Upper lobe of left lung (tissue), 6 donors: ENCODE data around the gene SOX14. TPM values are rescaled to one million over a fixed set of nuclear protein-coding genes. Genes with fewer than 3 reads are reported as not detected.

ENCODE experiments used
- ATAC-seq, 2 donors: fragments of 200-7000 bp; cut with Tn5 transposase; one replicate each; pipeline ENCODE4 v1.9.1; 2022; ENCODE audit warnings: mild to moderate bottlenecking in 2 of 2, moderate library complexity in 2 of 2; ENCODE audit not compliant: low FRiP score in 2 of 2
- DNase-seq, 2 donors: peaks; one replicate each; pipeline ENCODE4 v3.0.0-alpha.2; 2019 to 2020
- H3K27ac ChIP-seq, 4 donors: fragments of 200-600 bp; sonication (generic); one replicate each; pipeline ENCODE4 v1.5.1; 2016 to 2019
- H3K27me3 ChIP-seq, 4 donors: fragments of 200-600 bp; sonication (generic); one replicate each; pipeline ENCODE4 v1.5.1; 2017 to 2019
- H3K36me3 ChIP-seq, 4 donors: fragments of 200-600 bp; sonication (generic); one replicate each; pipeline ENCODE4 v1.5.1; 2016 to 2019
- H3K4me1 ChIP-seq, 4 donors: fragments of 200-600 bp; sonication (generic); one replicate each; pipeline ENCODE4 v1.5.1; 2018 to 2019
- H3K4me3 ChIP-seq, 4 donors: fragments of 200-600 bp; sonication (generic); one replicate each; pipeline ENCODE4 v1.5.1; 2017 to 2019; ENCODE audit warnings: mild to moderate bottlenecking in 2 of 4, moderate library complexity in 1 of 4
- H3K9me3 ChIP-seq, 4 donors: fragments of 200-600 bp; sonication (generic); one replicate each; pipeline ENCODE4 v1.5.1; 2018 to 2019
- CTCF ChIP-seq, 6 experiments: fragments of 450-650 bp in 4 of 6; fragments of 200-600 bp in 2 of 6; sonication (generic) in 2 of 6; IDR thresholded peaks; one replicate each; pipeline ENCODE4 v1.5.1; 2016 to 2019; ENCODE audit warnings: antibody characterized with exemption in 6 of 6
- EP300 ChIP-seq, 4 donors: sonication (generic); formaldehyde crosslinking; IDR thresholded peaks; one replicate each; pipeline ENCODE4 v1.5.1; 2017; ENCODE audit warnings: antibody characterized with exemption in 4 of 4, control low read depth in 2 of 4
- POLR2A ChIP-seq, 4 donors: fragments of 450-650 bp; IDR thresholded peaks; one replicate each; pipeline ENCODE4 v1.5.1; 2016 to 2017; ENCODE audit warnings: antibody characterized with exemption in 4 of 4, mild to moderate bottlenecking in 2 of 4
- POLR2AphosphoS5 ChIP-seq, 2 donors: sonication (generic); formaldehyde crosslinking; IDR thresholded peaks; one replicate each; pipeline ENCODE4 v1.5.1; 2017; ENCODE audit warnings: antibody characterized with exemption in 2 of 2
- WGBS, 2 donors: methylation state at CpG; one replicate each; pipeline ENCODE4 v1.1.5; 2017 to 2018; 5-methylcytosine and 5-hydroxymethylcytosine counted together
- total RNA-seq, 6 donors: library from RNA; depleted of rRNA in 4 of 6; stranded (reverse); fragments of >200 nt in 4 of 6; gene quantifications; one replicate each; pipeline versions ENCODE4 v1.1.0 to v1.2.1, GENCODE V29; 2016 to 2021
- donor health status: DM: no; HTN: no; CAD: no; lungs with moderate emphysema.
- donor health status: DM: no; HTN: yes; CAD: no; lungs with severe emphysema.

The SOX14 gene
- total RNA-seq, 6 donors from 2014 or later: 0.14 TPM; not detected in 5

DNA sequence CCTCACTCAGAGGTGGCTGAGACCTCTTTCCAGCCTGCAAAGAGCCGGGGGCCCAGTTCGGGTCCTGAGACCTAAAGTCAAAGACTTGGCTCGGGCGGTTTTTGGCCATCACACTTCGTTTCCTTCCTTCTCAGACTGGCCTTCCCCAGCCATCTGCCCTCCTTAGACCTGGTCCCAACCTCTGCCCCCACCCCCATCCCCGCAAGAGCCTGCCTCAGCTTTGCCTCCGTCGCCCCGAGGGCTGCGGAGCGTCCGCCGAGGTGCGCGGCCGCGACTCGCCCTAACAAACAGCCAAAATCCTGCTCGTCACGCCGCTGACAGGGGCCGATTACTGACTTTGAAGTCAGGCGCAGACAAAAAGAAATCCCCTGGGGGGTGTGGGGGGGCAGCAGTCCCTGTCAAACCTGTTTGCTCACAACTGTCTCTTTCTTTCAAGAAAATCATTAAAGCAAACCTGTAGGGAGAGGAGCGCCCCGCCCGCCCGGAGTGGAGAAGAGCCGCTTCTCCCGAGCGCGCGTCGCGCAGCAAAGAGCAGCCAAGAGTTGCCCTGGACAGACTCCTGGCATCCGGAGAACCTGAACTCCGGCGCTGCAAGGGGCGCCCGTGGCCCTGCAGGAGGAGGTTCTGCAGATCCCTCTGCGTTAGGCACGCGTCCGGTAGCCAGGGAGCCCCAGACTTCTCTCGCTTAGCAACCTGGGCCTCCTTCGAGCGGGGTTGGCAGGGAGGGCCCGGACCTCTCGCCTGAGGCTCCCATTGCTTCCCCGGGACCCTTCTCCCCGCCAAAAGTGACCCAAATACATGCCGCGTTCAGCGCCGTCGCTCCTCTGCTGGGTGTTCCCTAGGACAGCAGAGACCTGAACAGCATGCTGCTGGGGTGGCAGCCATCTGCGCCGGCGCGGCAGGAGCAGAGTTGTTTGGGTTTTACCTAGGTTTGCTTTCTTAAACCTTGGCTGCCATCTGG lies 4.5 kb downstream of the SOX14 start:
- 2 to 4% methylated on average over 13 to 54 of the region's 59 CpGs for WGBS, 2 donors
- peak overlapping the region in 3 of 4 donors; percentile 28 to 46 (median 42) for H3K4me3 ChIP-seq
- H3K36me3 ChIP-seq: no peaks in the 10 kb centered on the region
- ATAC-seq: no peak
- H3K4me1 ChIP-seq: peaks cover 36 to 65% (median 44%) of the 10 kb centered on the region in 4 donors
- DNase-seq: peak in 1 of 2 donors; percentile 81
- H3K9me3 ChIP-seq: no peaks in the 10 kb centered on the region
- H3K27ac ChIP-seq: no peak overlapping the region
- peaks cover 0 to 77% (median 43%) of the 10 kb centered on the region in 4 donors for H3K27me3 ChIP-seq
- no peak for TF ChIP-seq CTCF (IDR thresholded peaks at IDR 0.05)
- no peak for TF ChIP-seq POLR2A (IDR thresholded peaks at IDR 0.05)
- no peak for TF ChIP-seq EP300 (IDR thresholded peaks at IDR 0.05)
- TF ChIP-seq POLR2AphosphoS5 (IDR thresholded peaks at IDR 0.05): no peak

DNA sequence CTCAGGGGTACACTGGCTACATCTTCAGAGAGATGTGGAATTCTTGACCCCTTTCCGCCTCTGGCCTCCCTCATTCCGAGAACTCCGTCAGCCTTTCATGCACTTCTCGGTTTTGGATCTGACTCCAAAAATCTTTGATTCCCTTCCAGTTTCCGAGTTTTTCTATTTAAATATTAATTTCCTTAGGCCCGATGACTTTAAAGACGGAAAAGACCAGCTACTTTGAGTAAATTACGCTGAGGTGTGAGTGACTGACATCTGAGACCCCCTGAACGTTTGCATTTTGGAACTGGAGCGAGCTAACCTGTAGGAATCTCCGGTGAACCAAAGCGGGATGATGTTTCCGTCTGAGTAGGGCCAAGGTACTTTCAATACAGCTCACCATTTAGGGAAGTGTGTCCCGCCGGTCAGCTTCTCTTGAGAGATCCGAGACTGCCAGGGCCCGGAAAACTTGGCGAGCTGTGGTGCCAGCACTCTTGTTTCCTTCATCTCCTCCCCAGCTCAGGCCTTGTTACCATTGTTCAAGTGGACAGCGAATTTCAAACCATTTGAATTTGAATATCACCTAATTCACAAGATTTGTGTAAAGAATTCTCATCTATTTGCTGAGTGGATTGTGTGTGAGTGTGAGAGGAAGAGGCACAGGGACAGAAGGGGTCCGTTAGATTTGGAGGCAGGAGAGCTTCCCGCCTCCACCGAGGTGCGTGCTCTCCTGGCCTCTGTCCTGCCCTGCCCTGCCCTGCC lies 5.4 kb downstream of the SOX14 start:
- Histone ChIP-seq H3K36me3 (no peaks in the 10 kb centered on the region), H3K27ac (no peak overlapping the region), H3K27me3 (peaks cover 0 to 70% (median 40%) of the 10 kb centered on the region in 4 donors)

DNA sequence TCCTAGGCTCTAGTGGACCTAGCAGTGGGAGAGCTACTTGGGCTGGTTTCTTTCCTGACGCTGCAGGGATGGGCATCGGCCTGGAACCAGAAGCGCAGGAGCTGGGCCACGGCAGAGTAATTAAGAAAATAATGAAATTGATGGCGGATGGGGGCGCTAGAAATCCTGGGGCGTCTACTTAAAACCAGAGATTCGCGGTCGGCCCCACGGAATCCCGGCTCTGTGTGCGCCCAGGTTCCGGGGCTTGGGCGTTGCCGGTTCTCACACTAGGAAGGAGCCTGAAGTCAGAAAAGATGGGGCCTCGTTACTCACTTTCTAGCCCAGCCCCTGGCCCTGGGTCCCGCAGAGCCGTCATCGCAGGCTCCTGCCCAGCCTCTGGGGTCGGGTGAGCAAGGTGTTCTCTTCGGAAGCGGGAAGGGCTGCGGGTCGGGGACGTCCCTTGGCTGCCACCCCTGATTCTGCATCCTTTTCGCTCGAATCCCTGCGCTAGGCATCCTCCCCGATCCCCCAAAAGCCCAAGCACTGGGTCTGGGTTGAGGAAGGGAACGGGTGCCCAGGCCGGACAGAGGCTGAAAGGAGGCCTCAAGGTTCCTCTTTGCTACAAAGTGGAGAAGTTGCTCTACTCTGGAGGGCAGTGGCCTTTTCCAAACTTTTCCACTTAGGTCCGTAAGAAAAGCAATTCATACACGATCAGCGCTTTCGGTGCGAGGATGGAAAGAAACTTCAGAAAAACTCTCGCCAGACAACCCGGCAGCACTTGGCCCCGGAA lies 6.1 kb downstream of the SOX14 start:
- DNase-seq (peak in 1 of 2 donors; percentile 55), ATAC-seq (peak in 1 of 2 donors; percentile 8)

More for the DNA sequence above, 5.4 kb downstream of the SOX14 start:
- ATAC-seq (no peak), DNase-seq (no peak)
- Histone ChIP-seq H3K4me3 (no peak overlapping the region), H3K4me1 (peaks cover 31 to 56% (median 37%) of the 10 kb centered on the region in 4 donors), H3K9me3 (no peaks in the 10 kb centered on the region)
- WGBS, 2 donors: 8 to 13% methylated on average over 23 of the region's 23 CpGs
- TF ChIP-seq POLR2A (IDR thresholded peaks at IDR 0.05) (no peak), POLR2AphosphoS5 (IDR thresholded peaks at IDR 0.05) (no peak), EP300 (IDR thresholded peaks at IDR 0.05) (no peak), CTCF (IDR thresholded peaks at IDR 0.05) (no peak)

More for the DNA sequence above, 6.1 kb downstream of the SOX14 start:
- no peak for TF ChIP-seq CTCF (IDR thresholded peaks at IDR 0.05)
- TF ChIP-seq EP300 (IDR thresholded peaks at IDR 0.05): no peak
- TF ChIP-seq POLR2A (IDR thresholded peaks at IDR 0.05): no peak
- no peak for TF ChIP-seq POLR2AphosphoS5 (IDR thresholded peaks at IDR 0.05)
- Histone ChIP-seq H3K9me3 (no peaks in the 10 kb centered on the region), H3K27me3 (peaks cover 0 to 62% (median 36%) of the 10 kb centered on the region in 4 donors), H3K27ac (no peak overlapping the region), H3K4me3 (peak overlapping the region in 2 of 4 donors; percentile 5 to 26), H3K4me1 (peaks cover 31 to 48% (median 36%) of the 10 kb centered on the region in 4 donors), H3K36me3 (no peaks in the 10 kb centered on the region)
- WGBS, 2 donors: 6 to 7% methylated on average over 29 to 40 of the region's 40 CpGs
